Prostate gland (tissue), 2 donors: ENCODE data around the gene MRPL14. TPM values are rescaled to one million over a fixed set of nuclear protein-coding genes. Genes with fewer than 3 reads are reported as not detected.

Source experiments
- DNase-seq: peaks from one replicate; pipeline ENCODE4 v3.0.0-alpha.2; 2019; ENCODE audit warnings: low spot score
- H3K27ac ChIP-seq, 2 donors: fragments of 200-600 bp; sonication (generic); 2 replicates each; pipeline ENCODE4 v1.5.1; 2017 to 2019
- H3K27me3 ChIP-seq: fragments of 200-600 bp; sonication (generic); replicated peaks from 2 replicates; pipeline ENCODE4 v1.5.1; 2019; ENCODE audit not compliant: insufficient read depth
- H3K36me3 ChIP-seq, 2 donors: fragments of 200-600 bp; sonication (generic); 1 replicate in 1 of 2; 2 replicates in 1 of 2; pipeline versions ENCODE4 v1.5.1 to v1.8.1; 2017 to 2019
- H3K4me1 ChIP-seq: fragments of 200-600 bp; sonication (generic); replicated peaks from 2 replicates; pipeline ENCODE4 v1.5.1; 2019
- H3K4me3 ChIP-seq, 2 donors: fragments of 200-600 bp; sonication (generic); 2 replicates each; pipeline ENCODE4 v1.5.1; 2017 to 2019
- H3K9me3 ChIP-seq: fragments of 200-600 bp; sonication (generic); 2 replicates; pipeline ENCODE4 v1.5.1; 2017
- CTCF ChIP-seq, 4 experiments: fragments of 200-600 bp in 2 of 4; fragments of 450-650 bp in 2 of 4; sonication (generic) in 2 of 4; IDR thresholded peaks; 1 replicate in 3 of 4; 2 replicates in 1 of 4; pipeline ENCODE4 v1.5.1; 2016 to 2019; ENCODE audit warnings: antibody characterized with exemption in 4 of 4, mild to moderate bottlenecking in 2 of 4, moderate library complexity in 2 of 4
- POLR2A ChIP-seq: fragments of 450-650 bp; IDR thresholded peaks from one replicate; pipeline ENCODE4 v1.6.1; 2016; ENCODE audit warnings: antibody characterized with exemption, mild to moderate bottlenecking
- POLR2AphosphoS5 ChIP-seq: sonication (generic); formaldehyde crosslinking; IDR thresholded peaks from one replicate; pipeline ENCODE4 v1.6.1; 2017; ENCODE audit warnings: antibody characterized with exemption
- WGBS: methylation state at CpG from one replicate; pipeline ENCODE4 v1.1.5; 2018; 5-methylcytosine and 5-hydroxymethylcytosine counted together
- intact Hi-C: fragments of 100-400 bp; cut with DNase I; formaldehyde crosslinking; loops from one replicate; pipeline ENCODE4 v1.14.2; 2022
- total RNA-seq, 2 donors: library from RNA; depleted of rRNA; stranded (reverse); fragments of >200 nt; gene quantifications; one replicate each; pipeline ENCODE4 v1.1.0, GENCODE V29; 2016

Gene MRPL14
- total RNA-seq, 2 donors from 2014 or later = 35.7 to 48.1 TPM

GRCh38 chr6:44120692-44121443 is 6.4 kb downstream of the MRPL14 start:
- Histone ChIP-seq H3K9me3 (no peaks in the 10 kb centered on the region), H3K27ac (no peak overlapping the region), H3K36me3 (no peaks in the 10 kb centered on the region), H3K4me3 (no peak overlapping the region), H3K27me3 (no peaks in the 10 kb centered on the region), H3K4me1 (peaks cover 15% of the 10 kb centered on the region)
- no peak for DNase-seq
- TF ChIP-seq CTCF (IDR thresholded peaks at IDR 0.05) (no peak), POLR2AphosphoS5 (no peak), POLR2A (no peak)
- intact Hi-C loops = no loop called here
- WGBS = 82% methylated on average over 4 of the region's 4 CpGs

GRCh38 chr6:44119704-44120262 is 7.5 kb downstream of the MRPL14 start:
- H3K4me3 ChIP-seq = no peak overlapping the region
- intact Hi-C loops = no loop called here
- no peaks in the 10 kb centered on the region for H3K9me3 ChIP-seq
- no peaks in the 10 kb centered on the region for H3K27me3 ChIP-seq
- no peak for DNase-seq
- WGBS = 33% methylated on average over 5 of the region's 5 CpGs
- peaks cover 12% of the 10 kb centered on the region for H3K4me1 ChIP-seq
- H3K27ac ChIP-seq = no peak overlapping the region
- TF ChIP-seq POLR2A (no peak), CTCF (IDR thresholded peaks at IDR 0.05) (no peak), POLR2AphosphoS5 (no peak)
- H3K36me3 ChIP-seq = no peaks in the 10 kb centered on the region

GRCh38 chr6:44117397-44118128 is 9.7 kb downstream of the MRPL14 start:
- no peaks in the 10 kb centered on the region for H3K9me3 ChIP-seq
- intact Hi-C loops = no loop called here
- no peak overlapping the region for H3K4me3 ChIP-seq
- 71% methylated on average over 6 of the region's 6 CpGs for WGBS
- no peak overlapping the region for H3K27ac ChIP-seq
- H3K27me3 ChIP-seq = no peaks in the 10 kb centered on the region
- TF ChIP-seq CTCF (IDR thresholded peaks at IDR 0.05) (no peak), POLR2A (no peak), POLR2AphosphoS5 (no peak)
- peaks cover 0 to 10% of the 10 kb centered on the region in 2 donors for H3K36me3 ChIP-seq
- DNase-seq = no peak
- H3K4me1 ChIP-seq = peaks cover 3% of the 10 kb centered on the region

GRCh38 chr6:44116641-44117382 is 10.4 kb downstream of the MRPL14 start:
- Histone ChIP-seq H3K27ac (no peak overlapping the region), H3K27me3 (no peaks in the 10 kb centered on the region), H3K9me3 (no peaks in the 10 kb centered on the region), H3K36me3 (peaks cover 0 to 10% of the 10 kb centered on the region in 2 donors), H3K4me1 (no peaks in the 10 kb centered on the region), H3K4me3 (no peak overlapping the region)
- TF ChIP-seq CTCF (IDR thresholded peaks at IDR 0.05) = no peak
- 46% methylated on average over 4 of the region's 4 CpGs for WGBS
- intact Hi-C loops = no loop called here
- no peak for DNase-seq
